Iris pigment epithelial cell (primary cell): ENCODE results near the gene KDM2A.

ENCODE experiments used
- DNase-seq: peaks from one replicate; pipeline ENCODE4 v3.0.0-alpha.2; 2011; ENCODE audit warnings: low read depth

The KDM2A gene

DNA sequence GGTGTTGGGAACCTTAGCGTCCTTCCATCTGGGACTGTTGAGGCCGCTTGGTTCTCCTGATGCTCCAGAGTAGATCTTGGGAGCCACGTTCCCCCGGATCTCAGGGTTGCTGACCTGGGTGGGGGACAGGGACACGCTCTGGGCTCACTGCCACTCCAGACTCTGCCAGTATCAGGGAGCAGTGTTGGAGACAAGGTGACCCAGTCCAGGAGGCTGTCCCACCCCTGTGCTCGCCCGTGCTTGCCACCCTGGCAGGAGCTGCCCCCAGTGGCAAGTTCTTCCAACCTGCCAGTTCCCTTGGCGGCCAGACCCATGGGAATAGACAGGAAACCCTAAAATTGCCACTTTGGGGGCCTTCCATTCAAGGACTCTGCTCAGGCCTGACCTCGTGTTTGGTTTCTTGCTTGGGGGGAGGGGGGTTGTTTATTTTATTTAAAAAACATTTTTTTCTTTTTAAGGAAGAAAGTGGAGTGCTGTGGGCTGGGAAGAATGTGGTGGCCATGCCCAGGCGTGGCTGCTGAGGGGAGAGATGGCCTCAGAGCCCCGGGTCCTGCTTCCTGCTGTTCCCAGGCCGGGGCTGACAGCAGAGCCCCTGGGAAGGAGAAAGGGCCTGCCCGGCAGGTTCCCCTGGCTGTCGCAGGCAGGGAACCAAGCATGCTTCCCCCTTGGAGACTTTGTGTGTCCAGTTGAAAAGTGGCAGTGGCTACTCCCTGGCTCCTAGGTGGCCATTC, 154.4 kb downstream of the KDM2A start:
- no peak for DNase-seq

DNA sequence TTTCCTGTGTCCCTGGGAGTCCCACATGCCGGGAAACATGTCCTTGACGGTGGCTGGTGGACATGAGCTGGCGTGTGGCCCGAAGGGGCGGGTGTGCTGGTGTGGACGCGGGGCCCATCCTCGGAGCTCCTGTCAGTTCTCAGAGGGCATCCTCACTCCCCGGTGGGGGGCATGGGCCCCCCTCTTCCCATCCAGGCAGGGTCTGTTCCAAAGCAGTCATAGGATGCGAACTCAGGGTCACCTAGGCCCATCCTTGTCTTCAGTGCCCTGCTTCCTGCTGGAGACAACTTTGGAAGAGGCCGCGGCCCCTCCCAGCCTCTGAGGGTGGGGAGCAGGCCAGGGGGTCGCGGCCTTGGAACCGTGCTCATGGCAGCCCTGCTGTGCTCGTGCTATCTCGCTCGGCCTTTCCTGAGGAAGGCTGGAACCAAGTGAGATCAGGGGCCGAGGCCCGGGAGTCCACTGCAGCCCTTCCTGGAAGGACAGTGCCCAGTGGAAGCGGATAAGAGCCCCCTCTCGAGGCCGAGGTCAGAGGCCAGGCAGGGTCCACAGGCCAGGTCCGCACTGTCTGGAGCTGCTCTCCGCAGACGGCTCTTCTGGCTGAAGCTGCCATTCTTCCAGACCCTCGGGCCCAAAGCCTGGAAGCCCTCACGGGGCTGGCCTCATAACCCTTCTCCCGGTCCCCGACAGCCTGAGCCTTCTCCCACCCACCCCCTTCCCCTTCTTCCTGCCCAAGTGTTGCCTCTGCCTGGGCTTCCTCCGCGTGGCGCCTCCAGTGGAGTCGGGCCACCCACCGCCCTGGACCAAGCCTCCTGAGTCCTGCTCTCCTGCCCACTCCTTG, 155.9 kb downstream of the KDM2A start:
- no peak for DNase-seq

DNA sequence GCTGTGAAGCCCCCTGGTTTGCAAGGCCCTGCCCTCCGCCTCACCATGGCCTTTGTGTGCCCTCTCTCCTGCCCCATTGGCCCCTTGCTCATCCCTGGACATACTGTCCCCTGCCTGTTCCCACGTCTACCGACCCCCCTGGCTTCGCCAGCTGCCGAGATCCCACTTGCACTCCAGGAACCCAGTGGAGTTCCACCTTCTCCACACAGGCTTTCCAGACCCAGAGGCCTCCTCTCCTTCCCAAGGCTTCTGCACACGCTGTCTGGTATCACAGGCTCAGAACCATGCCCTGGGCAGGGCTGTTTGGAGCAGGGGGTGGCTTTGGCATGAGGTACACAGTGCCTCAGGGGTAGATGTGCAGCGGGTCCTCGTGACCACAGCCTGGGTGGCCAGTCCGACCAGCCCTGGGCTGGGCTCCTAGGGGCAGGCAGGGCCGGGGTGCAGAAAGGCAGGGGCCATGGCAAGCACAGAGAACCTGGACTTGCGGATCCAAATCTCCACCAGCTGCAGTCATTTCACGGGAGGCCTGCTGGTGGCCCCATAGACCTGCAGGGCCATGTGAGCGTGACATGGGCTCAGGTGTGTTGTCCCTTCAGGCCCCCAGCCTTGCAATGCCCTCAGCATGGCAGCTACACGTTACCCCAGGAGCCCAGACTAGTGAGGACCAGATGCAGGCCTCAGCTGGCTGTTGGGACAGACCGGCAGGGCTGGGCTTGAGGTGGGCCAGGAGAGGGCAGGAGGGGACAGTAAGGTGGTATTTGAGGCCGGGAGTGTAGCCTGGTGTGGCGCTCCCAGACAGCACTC, 156.7 kb downstream of the KDM2A start:
- DNase-seq, result no peak

DNA sequence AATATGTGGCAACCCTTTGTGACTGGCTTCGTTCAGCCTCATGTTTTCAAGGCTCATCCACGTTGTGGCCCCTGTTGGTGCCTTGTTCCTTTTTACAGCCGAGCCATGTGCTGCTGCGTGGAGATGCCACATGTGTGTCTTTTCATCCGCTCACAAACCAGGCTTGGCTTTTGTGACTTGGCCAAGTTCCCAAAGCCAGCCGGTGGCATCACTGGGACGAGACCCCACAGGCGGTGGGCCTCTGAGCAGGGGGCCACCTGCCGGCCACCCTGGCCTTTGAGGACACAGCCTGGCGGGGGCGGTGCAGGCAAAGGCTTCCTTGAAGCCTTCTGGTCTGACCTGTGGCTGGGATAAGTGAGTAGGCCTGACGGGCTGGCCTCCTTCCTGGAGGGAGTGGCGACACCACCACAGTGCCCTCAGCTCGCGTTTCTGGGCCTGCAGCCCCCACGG, 157.7 kb downstream of the KDM2A start:
- peak; percentile 40 for DNase-seq

DNA sequence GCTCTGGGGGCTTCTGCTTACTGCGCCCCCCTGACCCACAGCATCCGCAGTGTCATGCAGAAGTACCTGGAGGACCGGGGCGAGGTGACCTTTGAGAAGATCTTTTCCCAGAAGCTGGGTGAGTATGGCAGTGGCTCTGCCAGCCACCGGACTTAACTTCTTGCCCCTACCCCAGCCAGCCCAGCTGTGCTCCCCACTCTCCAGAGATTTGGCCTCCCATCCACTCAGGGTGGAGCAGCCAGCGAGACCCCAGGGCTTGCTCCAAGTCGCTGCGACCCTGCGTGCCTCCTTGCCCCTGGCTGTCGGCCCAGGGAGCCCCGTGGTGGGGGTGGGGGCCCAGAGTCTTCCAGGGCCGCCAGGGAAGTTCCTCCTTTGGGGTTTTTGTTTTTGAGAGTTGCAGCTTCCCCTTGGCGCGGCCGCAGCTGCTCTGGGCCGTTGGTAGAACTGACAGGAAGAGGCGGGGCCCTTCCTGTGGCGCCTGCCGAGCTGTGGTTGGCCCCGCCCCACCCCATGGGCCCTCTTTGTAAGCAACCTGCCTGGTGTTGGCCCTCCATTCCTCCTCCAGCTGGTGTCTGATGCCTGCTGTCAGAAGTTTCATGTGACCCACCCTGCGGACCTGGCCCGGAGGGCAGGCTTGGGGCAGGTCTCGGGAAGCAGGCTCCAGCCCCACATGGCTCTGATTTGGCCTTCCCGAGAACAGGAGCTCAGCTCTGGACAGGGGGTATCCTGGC, 158.3 kb downstream of the KDM2A start:
- peak; percentile 83 for DNase-seq

DNA sequence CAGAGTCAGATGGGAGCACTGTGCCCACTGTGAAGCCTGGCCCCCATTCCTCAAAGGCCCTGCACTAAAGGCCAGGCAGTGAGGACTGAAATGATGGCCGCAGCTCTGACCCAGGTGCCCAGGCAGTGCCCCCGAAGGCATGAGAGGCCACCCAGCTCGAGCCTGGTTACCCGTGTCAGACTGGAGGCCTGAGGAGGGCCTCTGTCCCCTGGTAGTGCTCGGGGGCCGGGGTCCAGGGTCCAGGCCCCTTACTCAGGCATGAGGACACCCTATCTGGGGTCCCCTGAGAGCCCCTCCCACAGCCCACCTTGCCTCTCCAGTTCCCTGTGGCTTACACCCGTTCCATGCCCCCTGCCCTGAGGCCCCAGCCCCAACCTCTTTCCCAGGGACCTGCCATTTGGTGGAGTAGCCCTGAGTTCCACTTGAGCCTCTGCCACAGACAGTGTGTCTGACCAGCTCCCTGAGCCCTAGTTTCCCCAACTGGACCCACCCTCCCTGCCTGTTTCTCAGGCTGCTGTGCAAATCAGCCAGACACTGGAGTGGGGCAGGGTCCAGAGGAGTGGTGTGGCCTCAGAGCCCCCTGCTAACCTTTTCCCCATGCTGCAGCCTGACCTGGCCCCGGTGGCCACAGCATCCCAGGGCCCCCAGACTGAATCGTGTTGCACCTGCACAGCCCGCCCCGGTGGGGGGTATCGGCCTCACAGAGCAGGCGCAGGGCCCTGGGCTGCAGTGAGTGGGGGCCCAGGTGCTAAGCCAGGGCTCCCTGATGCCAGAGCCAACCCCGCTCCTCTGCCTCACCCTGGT, 159.3 kb downstream of the KDM2A start:
- DNase-seq, result no peak

DNA sequence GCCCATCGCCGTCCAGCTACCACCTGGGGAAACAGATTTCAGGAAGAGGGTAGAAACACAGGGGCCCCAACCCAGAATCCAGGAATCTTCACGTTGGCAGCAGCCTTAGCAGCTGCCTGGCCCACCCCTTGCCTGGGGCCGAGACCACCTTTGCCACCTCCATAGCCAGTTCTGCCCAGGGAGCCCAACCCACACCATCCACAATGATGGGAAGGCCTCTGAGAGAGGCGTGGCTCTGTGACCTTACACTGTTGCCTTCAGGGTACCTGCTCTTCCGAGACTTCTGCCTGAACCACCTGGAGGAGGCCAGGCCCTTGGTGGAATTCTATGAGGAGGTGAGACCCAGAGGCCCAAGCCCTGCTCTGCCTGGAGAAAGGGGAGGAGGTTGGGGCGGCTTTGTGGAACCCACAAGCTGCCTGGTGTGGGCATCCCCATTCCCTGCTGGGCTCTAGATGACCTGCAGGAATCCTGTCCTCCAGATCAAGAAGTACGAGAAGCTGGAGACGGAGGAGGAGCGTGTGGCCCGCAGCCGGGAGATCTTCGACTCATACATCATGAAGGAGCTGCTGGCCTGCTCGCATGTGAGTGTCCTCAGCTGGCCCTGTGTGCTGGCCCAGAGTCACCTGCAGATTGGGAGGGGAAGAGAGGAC, 160.0 kb downstream of the KDM2A start:
- no peak for DNase-seq

DNA sequence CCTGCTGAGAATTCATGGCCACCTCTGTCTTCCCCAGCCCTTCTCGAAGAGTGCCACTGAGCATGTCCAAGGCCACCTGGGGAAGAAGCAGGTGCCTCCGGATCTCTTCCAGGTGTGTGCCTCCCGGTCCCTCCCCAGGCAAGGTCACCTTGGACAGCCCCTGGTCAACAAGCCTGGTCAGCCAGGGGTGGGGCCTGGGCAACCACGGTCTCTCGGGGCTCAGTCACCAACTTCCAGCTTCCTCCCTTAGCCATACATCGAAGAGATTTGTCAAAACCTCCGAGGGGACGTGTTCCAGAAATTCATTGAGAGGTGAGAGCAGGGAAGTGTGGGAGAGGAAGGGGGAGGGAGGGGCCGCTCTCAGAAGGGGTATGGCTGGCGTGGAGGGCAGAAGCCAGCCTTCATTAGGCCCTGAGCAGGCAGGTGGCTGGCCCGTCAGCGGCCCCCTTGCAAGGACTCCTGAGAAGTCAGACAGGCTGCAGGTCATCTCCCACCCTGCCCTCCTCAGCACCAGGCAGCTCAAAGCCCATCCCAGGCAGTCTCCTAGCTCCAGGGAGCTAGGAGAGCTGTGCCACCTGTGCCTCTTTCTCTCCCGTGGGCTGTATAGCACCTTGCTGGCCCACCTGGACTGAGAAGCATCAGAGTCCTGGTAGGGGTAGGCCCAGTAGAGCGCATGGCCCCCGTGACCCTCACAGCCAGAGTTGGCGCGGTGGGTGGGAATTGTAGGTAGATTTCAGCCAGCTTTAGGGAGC, 160.7 kb downstream of the KDM2A start:
- DNase-seq, result no peak

DNA sequence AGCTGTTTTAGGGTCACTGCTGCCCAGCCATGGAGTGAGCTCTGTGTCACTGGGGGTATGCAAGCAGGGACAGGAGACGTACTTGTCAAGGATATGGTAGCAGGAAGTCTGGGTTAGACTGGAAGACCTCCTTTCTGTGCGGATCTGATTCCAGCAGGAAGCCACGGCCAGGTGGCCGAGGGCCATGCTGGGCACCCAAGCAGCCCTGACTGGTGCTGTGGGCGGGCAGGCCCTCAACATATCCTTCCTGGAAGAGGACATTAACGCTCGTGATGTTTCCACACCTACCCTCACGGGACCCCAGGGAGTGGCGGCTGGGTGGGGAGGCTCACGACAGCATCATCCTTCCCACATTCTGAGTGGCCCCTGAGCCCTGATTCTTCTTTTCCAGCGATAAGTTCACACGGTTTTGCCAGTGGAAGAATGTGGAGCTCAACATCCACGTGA, 161.3 kb downstream of the KDM2A start:
- no peak for DNase-seq

DNA sequence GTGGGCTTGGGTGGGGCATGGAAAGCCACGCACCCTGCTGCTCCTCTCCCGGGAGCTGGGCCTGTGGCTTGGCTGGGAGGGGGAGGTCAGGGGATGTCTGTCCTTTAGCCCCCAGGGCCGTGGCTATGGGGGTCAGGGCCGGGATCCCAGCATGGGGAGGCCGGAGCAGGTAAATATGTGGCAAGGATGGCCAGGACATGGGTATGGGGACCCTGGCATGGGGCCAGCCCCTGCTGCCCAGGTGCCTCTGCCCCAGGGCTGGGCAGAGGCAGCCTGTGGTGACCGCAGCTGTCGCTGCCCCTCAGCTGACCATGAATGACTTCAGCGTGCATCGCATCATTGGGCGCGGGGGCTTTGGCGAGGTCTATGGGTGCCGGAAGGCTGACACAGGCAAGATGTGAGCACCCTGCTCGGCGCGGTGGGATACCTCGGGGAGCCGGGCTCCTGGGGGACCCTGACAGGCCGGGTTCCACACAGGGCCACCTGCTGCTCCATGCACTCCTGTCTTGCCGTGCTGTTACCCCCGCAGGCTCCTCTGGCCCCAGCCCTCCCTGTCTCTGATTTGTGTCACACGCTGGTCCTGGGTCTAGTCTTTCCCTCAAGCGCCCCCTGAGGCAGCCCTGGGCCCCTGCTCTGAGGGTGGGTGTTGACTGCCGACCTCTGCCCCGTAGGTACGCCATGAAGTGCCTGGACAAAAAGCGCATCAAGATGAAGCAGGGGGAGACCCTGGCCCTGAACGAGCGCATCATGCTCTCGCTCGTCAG, 161.9 kb downstream of the KDM2A start:
- DNase-seq, result no peak

DNA sequence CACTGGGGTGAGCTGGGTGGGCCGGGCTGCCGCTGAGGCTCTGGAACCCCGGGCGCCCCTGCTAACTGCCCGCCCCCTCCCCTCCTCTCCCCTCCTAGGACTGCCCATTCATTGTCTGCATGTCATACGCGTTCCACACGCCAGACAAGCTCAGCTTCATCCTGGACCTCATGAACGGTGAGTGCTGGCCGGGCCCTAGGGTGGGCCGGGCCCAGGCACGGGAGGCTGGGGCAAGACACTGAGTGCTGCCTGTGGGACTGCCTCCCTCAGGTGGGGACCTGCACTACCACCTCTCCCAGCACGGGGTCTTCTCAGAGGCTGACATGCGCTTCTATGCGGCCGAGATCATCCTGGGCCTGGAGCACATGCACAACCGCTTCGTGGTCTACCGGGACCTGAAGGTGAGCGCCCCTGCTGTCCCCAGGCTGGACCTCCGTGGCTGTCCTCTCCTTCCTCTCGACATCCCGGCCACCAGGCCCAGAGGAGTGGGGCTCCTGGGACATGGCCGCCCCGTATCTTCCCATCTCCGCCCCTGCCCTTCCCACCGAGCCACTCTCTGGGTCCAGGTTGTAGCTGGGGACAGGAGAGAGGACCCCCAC, 162.6 kb downstream of the KDM2A start:
- DNase-seq, result no peak

DNA sequence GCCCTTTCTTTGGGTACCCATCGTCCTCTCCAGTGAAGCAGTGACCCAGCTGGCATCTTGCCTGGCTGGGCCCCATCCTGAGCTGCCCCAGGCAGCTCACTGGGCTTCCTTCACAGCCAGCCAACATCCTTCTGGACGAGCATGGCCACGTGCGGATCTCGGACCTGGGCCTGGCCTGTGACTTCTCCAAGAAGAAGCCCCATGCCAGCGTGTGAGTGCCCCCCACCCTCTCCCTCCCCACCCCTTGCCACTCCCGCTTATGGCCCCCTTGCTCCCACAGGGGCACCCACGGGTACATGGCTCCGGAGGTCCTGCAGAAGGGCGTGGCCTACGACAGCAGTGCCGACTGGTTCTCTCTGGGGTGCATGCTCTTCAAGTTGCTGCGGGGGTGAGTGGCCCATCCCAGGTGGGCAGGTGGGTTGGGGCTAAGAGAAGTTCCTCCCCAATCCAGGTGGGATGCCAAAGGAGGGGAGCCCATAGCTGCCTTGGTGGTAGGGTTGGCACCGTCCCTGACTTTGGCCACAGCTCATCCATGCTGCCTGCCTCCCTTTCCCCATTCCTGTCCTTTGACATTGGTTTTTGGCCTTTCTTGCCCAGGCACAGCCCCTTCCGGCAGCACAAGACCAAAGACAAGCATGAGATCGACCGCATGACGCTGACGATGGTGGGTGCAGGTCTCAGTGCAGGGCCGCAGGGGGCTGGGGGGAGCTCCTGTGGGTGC, 163.3 kb downstream of the KDM2A start:
- DNase-seq, result no peak

DNA sequence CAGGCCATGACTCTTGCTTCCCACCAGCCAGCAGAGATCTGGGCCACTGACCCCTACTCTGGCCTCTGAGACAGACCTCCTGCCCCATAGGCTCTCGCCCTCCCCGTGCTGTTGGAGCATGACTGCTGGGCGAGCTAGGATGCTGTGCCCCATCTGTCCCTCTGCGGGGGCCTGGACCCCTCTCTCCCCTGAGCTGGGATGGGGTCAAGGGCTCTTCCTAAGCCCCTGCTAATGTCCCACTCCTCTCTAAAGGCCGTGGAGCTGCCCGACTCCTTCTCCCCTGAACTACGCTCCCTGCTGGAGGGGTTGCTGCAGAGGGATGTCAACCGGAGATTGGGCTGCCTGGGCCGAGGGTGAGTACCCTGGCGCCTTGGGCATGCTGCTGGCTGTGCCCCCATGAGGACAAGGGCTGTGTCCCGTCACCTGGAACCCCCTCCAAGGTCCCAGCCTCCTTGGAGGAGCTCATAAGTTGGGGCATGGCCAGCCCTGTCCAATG, 163.9 kb downstream of the KDM2A start:
- no peak for DNase-seq

DNA sequence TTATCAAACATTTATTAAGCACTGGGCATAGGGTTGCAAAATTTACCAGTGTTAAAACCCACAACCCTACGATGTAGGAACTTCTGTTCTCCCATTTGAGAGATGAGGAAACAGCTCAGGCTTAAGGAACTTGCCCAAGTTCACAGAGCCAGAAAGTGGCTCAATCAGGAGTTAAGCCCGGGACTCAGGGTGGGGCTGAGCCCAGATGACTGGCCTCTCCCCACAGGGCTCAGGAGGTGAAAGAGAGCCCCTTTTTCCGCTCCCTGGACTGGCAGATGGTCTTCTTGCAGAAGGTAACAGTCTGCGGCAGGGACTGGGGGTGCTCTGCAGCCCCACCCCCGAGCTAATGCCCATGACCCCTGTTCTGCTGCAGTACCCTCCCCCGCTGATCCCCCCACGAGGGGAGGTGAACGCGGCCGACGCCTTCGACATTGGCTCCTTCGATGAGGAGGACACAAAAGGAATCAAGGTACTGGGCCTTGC, 164.5 kb downstream of the KDM2A start:
- no peak for DNase-seq

DNA sequence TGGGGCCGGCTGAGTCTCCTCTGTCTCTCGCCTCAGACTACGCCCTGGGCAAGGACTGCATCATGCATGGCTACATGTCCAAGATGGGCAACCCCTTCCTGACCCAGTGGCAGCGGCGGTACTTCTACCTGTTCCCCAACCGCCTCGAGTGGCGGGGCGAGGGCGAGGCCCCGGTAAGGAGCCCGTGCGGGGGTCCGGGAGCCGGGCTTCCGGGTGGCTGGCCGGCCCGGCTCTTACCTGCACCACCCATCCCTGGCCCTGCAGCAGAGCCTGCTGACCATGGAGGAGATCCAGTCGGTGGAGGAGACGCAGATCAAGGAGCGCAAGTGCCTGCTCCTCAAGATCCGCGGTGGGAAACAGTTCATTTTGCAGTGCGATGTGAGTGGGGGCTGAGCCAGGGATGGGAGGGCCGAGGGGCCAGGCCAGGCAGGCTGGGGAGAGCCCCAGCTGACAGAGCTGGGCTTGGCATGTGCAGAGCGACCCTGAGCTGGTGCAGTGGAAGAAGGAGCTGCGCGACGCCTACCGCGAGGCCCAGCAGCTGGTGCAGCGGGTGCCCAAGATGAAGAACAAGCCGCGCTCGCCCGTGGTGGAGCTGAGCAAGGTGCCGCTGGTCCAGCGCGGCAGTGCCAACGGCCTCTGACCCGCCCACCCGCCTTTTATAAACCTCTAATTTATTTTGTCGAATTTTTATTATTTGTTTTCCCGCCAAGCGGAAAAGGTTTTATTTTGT, 165.9 kb downstream of the KDM2A start:
- no peak for DNase-seq

DNA sequence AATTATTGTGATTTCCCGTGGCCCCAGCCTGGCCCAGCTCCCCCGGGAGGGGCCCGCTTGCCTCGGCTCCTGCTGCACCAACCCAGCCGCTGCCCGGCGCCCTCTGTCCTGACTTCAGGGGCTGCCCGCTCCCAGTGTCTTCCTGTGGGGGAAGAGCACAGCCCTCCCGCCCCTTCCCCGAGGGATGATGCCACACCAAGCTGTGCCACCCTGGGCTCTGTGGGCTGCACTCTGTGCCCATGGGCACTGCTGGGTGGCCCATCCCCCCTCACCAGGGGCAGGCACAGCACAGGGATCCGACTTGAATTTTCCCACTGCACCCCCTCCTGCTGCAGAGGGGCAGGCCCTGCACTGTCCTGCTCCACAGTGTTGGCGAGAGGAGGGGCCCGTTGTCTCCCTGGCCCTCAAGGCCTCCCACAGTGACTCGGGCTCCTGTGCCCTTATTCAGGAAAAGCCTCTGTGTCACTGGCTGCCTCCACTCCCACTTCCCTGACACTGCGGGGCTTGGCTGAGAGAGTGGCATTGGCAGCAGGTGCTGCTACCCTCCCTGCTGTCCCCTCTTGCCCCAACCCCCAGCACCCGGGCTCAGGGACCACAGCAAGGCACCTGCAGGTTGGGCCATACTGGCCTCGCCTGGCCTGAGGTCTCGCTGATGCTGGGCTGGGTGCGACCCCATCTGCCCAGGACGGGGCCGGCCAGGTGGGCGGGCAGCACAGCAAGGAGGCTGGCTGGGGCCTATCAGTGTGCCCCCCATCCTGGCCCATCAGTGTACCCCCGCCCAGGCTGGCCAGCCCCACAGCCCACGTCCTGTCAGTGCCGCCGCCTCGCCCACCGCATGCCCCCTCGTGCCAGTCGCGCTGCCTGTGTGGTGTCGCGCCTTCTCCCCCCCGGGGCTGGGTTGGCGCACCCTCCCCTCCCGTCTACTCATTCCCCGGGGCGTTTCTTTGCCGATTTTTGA, 166.8 kb downstream of the KDM2A start:
- DNase-seq, result no peak
